K562 (cell line): Measurements from ENCODE around the gene PARP9. TPM values are rescaled to one million over a fixed set of nuclear protein-coding genes. Genes with fewer than 3 reads are reported as not detected.

Experiments used
- ARID2 ChIP-seq: fragments of 450-650 bp; IDR thresholded peaks from 2 replicates; pipeline ENCODE4 v1.6.1; 2017; ENCODE audit warnings: antibody characterized with exemption, mild to moderate bottlenecking
- ARID4B ChIP-seq: sonication (generic); formaldehyde crosslinking; IDR thresholded peaks from 2 replicates; pipeline ENCODE4 v1.8.0; 2022; ENCODE audit warnings: mild to moderate bottlenecking, missing genetic modification reagents
- C11orf30 ChIP-seq: fragments of 450-650 bp; IDR thresholded peaks from 2 replicates; pipeline ENCODE4 v1.6.1; 2016; ENCODE audit warnings: low read depth, mild to moderate bottlenecking
- GABPB1 ChIP-seq: sonication (generic); formaldehyde crosslinking; IDR thresholded peaks from 2 replicates; pipeline ENCODE4 v1.8.0; 2022; ENCODE audit warnings: mild to moderate bottlenecking, missing genetic modification reagents
- GTF2A2 ChIP-seq: IDR thresholded peaks from 2 replicates; pipeline ENCODE4 v1.6.1; 2016; ENCODE audit warnings: mild to moderate bottlenecking, missing genetic modification characterization, missing compliant biosample characterization
- KDM5B ChIP-seq: fragments of 200-600 bp; sonication (generic); IDR thresholded peaks from 2 replicates; pipeline ENCODE4 v1.6.1; 2012; ENCODE audit warnings: low read depth, mild to moderate bottlenecking, moderate library complexity, low read length, control low read depth, inconsistent platforms; ENCODE audit not compliant: insufficient replicate concordance
- LCOR ChIP-seq: sonication (generic); formaldehyde crosslinking; IDR thresholded peaks from 2 replicates; pipeline ENCODE4 v1.8.0; 2022; ENCODE audit warnings: mild to moderate bottlenecking, missing genetic modification reagents
- MAX ChIP-seq: sonication (generic); formaldehyde crosslinking; IDR thresholded peaks from 2 replicates; pipeline ENCODE4 v1.9.0; 2022; ENCODE audit warnings: mild to moderate bottlenecking, missing genetic modification reagents
- MEF2A ChIP-seq: IDR thresholded peaks from 2 replicates; pipeline ENCODE4 v1.6.1; 2011; ENCODE audit warnings: low read depth, mild to moderate bottlenecking, low read length, moderate library complexity; ENCODE audit not compliant: control insufficient read depth
- MYNN ChIP-seq, 2 experiments: sonication (generic); formaldehyde crosslinking in 1 of 2; IDR thresholded peaks; 2 replicates each; pipeline versions ENCODE4 v1.5.0 to v1.6.1; 2016 to 2020; ENCODE audit warnings: antibody characterized with exemption in 1 of 2, missing genetic modification reagents in 1 of 2
- NELFE ChIP-seq: IDR thresholded peaks from 2 replicates; pipeline ENCODE4 v1.6.1; 2011; ENCODE audit warnings: mild to moderate bottlenecking; ENCODE audit not compliant: insufficient read depth, insufficient read length
- NFIC ChIP-seq: fragments of 450-650 bp; IDR thresholded peaks from 2 replicates; pipeline ENCODE4 v1.6.1; 2017; ENCODE audit warnings: mild to moderate bottlenecking, inconsistent platforms
- PHB2 ChIP-seq: fragments of 450-650 bp; IDR thresholded peaks from 2 replicates; pipeline ENCODE4 v1.6.1; 2017; ENCODE audit warnings: low read depth
- U2AF1 ChIP-seq: fragments of 200-400 bp; formaldehyde crosslinking; optimal IDR thresholded peaks from 2 replicates; pipeline ENCODE3; 2017; ENCODE audit warnings: mild to moderate bottlenecking, low read depth, low read length, moderate library complexity
- ZNF124 ChIP-seq: sonication (generic); formaldehyde crosslinking; IDR thresholded peaks from 2 replicates; pipeline ENCODE4 v1.8.1; 2022; ENCODE audit warnings: missing genetic modification reagents
- ZNF282 ChIP-seq: sonication (generic); formaldehyde crosslinking; IDR thresholded peaks from 2 replicates; pipeline ENCODE4 v1.8.1; 2023; ENCODE audit warnings: missing genetic modification reagents
- ZNF586 ChIP-seq: fragments of 450-650 bp; formaldehyde crosslinking; conservative IDR thresholded peaks from 2 replicates; pipeline ENCODE4 v1.4.0; 2020; ENCODE audit warnings: mild to moderate bottlenecking, moderate library complexity
- ZNF830 ChIP-seq: fragments of 250-450 bp; sonication (Bioruptor Pico); IDR thresholded peaks from 2 replicates; pipeline ENCODE4 v1.5.0; 2021; ENCODE audit warnings: mild to moderate bottlenecking
- polyA plus RNA-seq, 8 experiments: library from polyadenylated mRNA; depleted of rRNA in 4 of 8; stranded (reverse) in 5 of 8; unstranded in 3 of 8; fragments of >200 nt; fragmentation: Nextera tagmentation in 2 of 8; fragmentation: Illumina TruSeq in 1 of 8; extraction: Ambion mirVana in 2 of 8; extraction: Trizol in 1 of 8; gene quantifications; 2 replicates each; pipeline versions ENCODE4 v1.2.1 to v1.2.3, GENCODE V29; 2011 to 2014; ENCODE audit warnings: inconsistent platforms in 1 of 8, missing spikeins in 1 of 8
- total RNA-seq, 7 experiments: library from RNA; depleted of rRNA in 6 of 7; stranded (reverse); fragments of >200 nt in 6 of 7; fragmentation: Illumina TruSeq in 2 of 7; extraction: Trizol in 2 of 7; gene quantifications; 2 replicates each; pipeline versions ENCODE4 v1.2.1 to v1.2.3, GENCODE V29; 2011 to 2021; ENCODE audit warnings: low replicate concordance in 1 of 7
- TF ChIP-seq, protein P1 (sequence below): fragments of 250-450 bp; sonication (Bioruptor Pico); IDR thresholded peaks from 2 replicates; pipeline ENCODE4 v1.4.0; 2020

Gene PARP9
- total and polyA plus RNA-seq, 9 of the 15 experiments (the other 6 are each of a cell fraction or from before 2014, with no cell fraction given), result 2.1 to 4.8 (median 3.4) TPM

GRCh38 chr3:122564155-122564912, at the start of gene PARP9, which contains the start of gene DTX3L (continued):
- TF ChIP-seq ZNF282 (CRISPR knock-in tag) (no peak), ARID4B (CRISPR knock-in tag) (peak; percentile 88), ZNF586 (no peak), MAX (peak; percentile 78), NELFE (no peak), MYNN (IDR thresholded peaks at IDR 0.05) (no peak), MYNN (CRISPR knock-in tag; IDR thresholded peaks at IDR 0.05) (no peak), ARID2 (no peak), GTF2A2 (no peak), LCOR (CRISPR knock-in tag) (no peak), KDM5B (peak; percentile 72), ZNF830 (no peak), PHB2 (no peak), NFIC (0 out of 2 replicates have a peak, but pooled peaks have one; percentile 5), C11orf30 (peak; percentile 23; the same call in 1 of the 2 replicates), U2AF1 (no peak), GABPB1 (CRISPR knock-in tag) (no peak), ZNF124 (no peak), MEF2A (no peak)
- TF ChIP-seq, protein P1, sequence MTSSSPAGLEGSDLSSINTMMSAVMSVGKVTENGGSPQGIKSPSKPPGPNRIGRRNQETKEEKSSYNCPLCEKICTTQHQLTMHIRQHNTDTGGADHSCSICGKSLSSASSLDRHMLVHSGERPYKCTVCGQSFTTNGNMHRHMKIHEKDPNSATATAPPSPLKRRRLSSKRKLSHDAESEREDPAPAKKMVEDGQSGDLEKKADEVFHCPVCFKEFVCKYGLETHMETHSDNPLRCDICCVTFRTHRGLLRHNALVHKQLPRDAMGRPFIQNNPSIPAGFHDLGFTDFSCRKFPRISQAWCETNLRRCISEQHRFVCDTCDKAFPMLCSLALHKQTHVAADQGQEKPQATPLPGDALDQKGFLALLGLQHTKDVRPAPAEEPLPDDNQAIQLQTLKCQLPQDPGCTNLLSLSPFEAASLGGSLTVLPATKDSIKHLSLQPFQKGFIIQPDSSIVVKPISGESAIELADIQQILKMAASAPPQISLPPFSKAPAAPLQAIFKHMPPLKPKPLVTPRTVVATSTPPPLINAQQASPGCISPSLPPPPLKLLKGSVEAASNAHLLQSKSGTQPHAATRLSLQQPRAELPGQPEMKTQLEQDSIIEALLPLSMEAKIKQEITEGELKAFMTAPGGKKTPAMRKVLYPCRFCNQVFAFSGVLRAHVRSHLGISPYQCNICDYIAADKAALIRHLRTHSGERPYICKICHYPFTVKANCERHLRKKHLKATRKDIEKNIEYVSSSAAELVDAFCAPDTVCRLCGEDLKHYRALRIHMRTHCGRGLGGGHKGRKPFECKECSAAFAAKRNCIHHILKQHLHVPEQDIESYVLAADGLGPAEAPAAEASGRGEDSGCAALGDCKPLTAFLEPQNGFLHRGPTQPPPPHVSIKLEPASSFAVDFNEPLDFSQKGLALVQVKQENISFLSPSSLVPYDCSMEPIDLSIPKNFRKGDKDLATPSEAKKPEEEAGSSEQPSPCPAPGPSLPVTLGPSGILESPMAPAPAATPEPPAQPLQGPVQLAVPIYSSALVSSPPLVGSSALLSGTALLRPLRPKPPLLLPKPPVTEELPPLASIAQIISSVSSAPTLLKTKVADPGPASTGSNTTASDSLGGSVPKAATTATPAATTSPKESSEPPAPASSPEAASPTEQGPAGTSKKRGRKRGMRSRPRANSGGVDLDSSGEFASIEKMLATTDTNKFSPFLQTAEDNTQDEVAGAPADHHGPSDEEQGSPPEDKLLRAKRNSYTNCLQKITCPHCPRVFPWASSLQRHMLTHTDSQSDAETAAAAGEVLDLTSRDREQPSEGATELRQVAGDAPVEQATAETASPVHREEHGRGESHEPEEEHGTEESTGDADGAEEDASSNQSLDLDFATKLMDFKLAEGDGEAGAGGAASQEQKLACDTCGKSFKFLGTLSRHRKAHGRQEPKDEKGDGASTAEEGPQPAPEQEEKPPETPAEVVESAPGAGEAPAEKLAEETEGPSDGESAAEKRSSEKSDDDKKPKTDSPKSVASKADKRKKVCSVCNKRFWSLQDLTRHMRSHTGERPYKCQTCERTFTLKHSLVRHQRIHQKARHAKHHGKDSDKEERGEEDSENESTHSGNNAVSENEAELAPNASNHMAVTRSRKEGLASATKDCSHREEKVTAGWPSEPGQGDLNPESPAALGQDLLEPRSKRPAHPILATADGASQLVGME (CRISPR knock-in tag), result no peak
